Activated effector memory CD4-positive, alpha-beta T cell treated with anti-CD3 and anti-CD28 coated beads, Interleukin-2, amount 50 U/mL, for 16 hours (primary cell): ENCODE measurements around the gene MTF2.
"Not testable (repeated sequence)": the region's sequence is repeated elsewhere in the genome, so short reads cannot be mapped to it uniquely, and the experiment has no call there.

ENCODE experiments used
- DNase-seq: peaks from one replicate; pipeline ENCODE4 v3.0.0-alpha.2; 2020

MTF2 gene

GRCh38 chr1:93078986-93079654, at the start of gene MTF2:
TSS of gene MTF2 (plus strand) at chr1:93079283. CDS start at chr1:93079527, 244 bp downstream.
- DNase-seq = peak; percentile 98

- peak; percentile 66 for DNase-seq
Observed at GRCh38 chr1:93029317-93029716, 49.8 kb upstream of the MTF2 start.

- DNase-seq = not testable (repeated sequence)
Observed at GRCh38 chr1:93030191-93030590, 48.9 kb upstream of the MTF2 start.

GRCh38 chr1:93031711-93032110, 47.4 kb upstream of the MTF2 start:
- no peak for DNase-seq

GRCh38 chr1:93033029-93033428, 46.1 kb upstream of the MTF2 start:
- no peak for DNase-seq

GRCh38 chr1:93033785-93034184, 45.3 kb upstream of the MTF2 start:
- DNase-seq = no peak

GRCh38 chr1:93034397-93034796, 44.7 kb upstream of the MTF2 start:
- no peak for DNase-seq

GRCh38 chr1:93036672-93037071, 42.4 kb upstream of the MTF2 start:
- DNase-seq = no peak

GRCh38 chr1:93042187-93043056, 36.7 kb upstream of the MTF2 start:
- DNase-seq = no peak

GRCh38 chr1:93043057-93043557, 36.0 kb upstream of the MTF2 start:
- no peak for DNase-seq

- DNase-seq = no peak
Observed at GRCh38 chr1:93047618-93048017, 31.5 kb upstream of the MTF2 start.

GRCh38 chr1:93051961-93052360, 27.1 kb upstream of the MTF2 start:
- no peak for DNase-seq

GRCh38 chr1:93056214-93056613, 22.9 kb upstream of the MTF2 start:
- no peak for DNase-seq

- DNase-seq = no peak
Observed at GRCh38 chr1:93056649-93057048, 22.4 kb upstream of the MTF2 start.

- peak; percentile 74 for DNase-seq
Observed at GRCh38 chr1:93061895-93062792, 16.9 kb upstream of the MTF2 start.

GRCh38 chr1:93076268-93076667, 2.8 kb upstream of the MTF2 start:
- no peak for DNase-seq

- no peak for DNase-seq
Observed at GRCh38 chr1:93078203-93078602, 880 bp upstream of the MTF2 start.

- DNase-seq = no peak
Observed at GRCh38 chr1:93078638-93078985, 471 bp upstream of the MTF2 start.

GRCh38 chr1:93079685-93080141, 630 bp downstream of the MTF2 start:
- peak; percentile 68 for DNase-seq

- no peak for DNase-seq
Observed at GRCh38 chr1:93080179-93080823, 1.2 kb downstream of the MTF2 start.

- DNase-seq = no peak
Observed at GRCh38 chr1:93081716-93082115, 2.6 kb downstream of the MTF2 start.

GRCh38 chr1:93082313-93082712, 3.2 kb downstream of the MTF2 start:
- no peak for DNase-seq
